Naive B cell (primary cell): ENCODE data around the gene RDX. TPM values are rescaled to one million over a fixed set of nuclear protein-coding genes. Genes with fewer than 3 reads are reported as not detected.
"Not testable (repeated sequence)": the region's sequence is repeated elsewhere in the genome, so short reads cannot be mapped to it uniquely, and the experiment has no call there.

Source experiments
- ATAC-seq, 2 donors: fragments of 150-1000 bp; cut with Tn5 transposase; 2 replicates each; pipeline ENCODE4 v1.10.0; 2021; ENCODE audit warnings: low read depth in 2 of 2, mild to moderate bottlenecking in 2 of 2, moderate library complexity in 2 of 2
- DNase-seq: peaks from one replicate; pipeline ENCODE4 v3.0.0; 2022
- H3K27ac Mint-ChIP-seq, 6 donors: one replicate each; pipeline ENCODE4 v1.8.0; 2020 to 2022; ENCODE audit warnings: mild to moderate bottlenecking in 6 of 6, mixed read lengths in 6 of 6, moderate library complexity in 5 of 6, inconsistent platforms in 2 of 6
- H3K27me3 Mint-ChIP-seq, 3 donors: one replicate each; pipeline ENCODE4 v1.8.0; 2021 to 2022; ENCODE audit warnings: mixed read lengths in 3 of 3, mild to moderate bottlenecking in 1 of 3
- H3K36me3 Mint-ChIP-seq, 2 donors: one replicate each; pipeline ENCODE4 v1.8.0; 2020 to 2022; ENCODE audit warnings: mixed read lengths in 2 of 2, inconsistent platforms in 1 of 2, mild to moderate bottlenecking in 1 of 2
- H3K4me1 Mint-ChIP-seq, 3 donors: one replicate each; pipeline ENCODE4 v1.8.0; 2020 to 2022; ENCODE audit warnings: mixed read lengths in 3 of 3, inconsistent platforms in 1 of 3, mild to moderate bottlenecking in 1 of 3, moderate library complexity in 1 of 3
- H3K4me3 Mint-ChIP-seq, 8 donors: one replicate each; pipeline ENCODE4 v1.8.0; 2020 to 2022; ENCODE audit warnings: mild to moderate bottlenecking in 8 of 8, mixed read lengths in 8 of 8, moderate library complexity in 8 of 8, inconsistent platforms in 2 of 8
- H3K9me3 Mint-ChIP-seq, 7 donors: one replicate each; pipeline ENCODE4 v1.8.0; 2020 to 2022; ENCODE audit warnings: mixed read lengths in 7 of 7, mild to moderate bottlenecking in 5 of 7, inconsistent platforms in 2 of 7, moderate library complexity in 1 of 7
- polyA plus RNA-seq, 6 donors: library from polyadenylated mRNA; unstranded; fragments of 300-500 nt; fragmentation: Illumina TruSeq; gene quantifications; one replicate each; pipeline ENCODE4 v1.2.3, GENCODE V29; 2021; ENCODE audit warnings: low read depth in 6 of 6

The RDX gene
- polyA plus RNA-seq, 6 donors from 2014 or later = 4.1 to 13.7 (median 8.9) TPM

GRCh38 chr11:110199184-110199981, 97.0 kb downstream of the RDX start:
- no peak for ATAC-seq
- Mint-ChIP-seq H3K27ac (peak overlapping the region in 1 of 6 donors; percentile 33), H3K36me3 (no peaks in the 10 kb centered on the region), H3K4me1 (peaks cover 0 to 4% (median 0%) of the 10 kb centered on the region in 3 donors), H3K9me3 (no peaks in the 10 kb centered on the region), H3K27me3 (peaks cover 33 to 43% (median 34%) of the 10 kb centered on the region in 3 donors), H3K4me3 (no peak overlapping the region)
- no peak for DNase-seq

DNA sequence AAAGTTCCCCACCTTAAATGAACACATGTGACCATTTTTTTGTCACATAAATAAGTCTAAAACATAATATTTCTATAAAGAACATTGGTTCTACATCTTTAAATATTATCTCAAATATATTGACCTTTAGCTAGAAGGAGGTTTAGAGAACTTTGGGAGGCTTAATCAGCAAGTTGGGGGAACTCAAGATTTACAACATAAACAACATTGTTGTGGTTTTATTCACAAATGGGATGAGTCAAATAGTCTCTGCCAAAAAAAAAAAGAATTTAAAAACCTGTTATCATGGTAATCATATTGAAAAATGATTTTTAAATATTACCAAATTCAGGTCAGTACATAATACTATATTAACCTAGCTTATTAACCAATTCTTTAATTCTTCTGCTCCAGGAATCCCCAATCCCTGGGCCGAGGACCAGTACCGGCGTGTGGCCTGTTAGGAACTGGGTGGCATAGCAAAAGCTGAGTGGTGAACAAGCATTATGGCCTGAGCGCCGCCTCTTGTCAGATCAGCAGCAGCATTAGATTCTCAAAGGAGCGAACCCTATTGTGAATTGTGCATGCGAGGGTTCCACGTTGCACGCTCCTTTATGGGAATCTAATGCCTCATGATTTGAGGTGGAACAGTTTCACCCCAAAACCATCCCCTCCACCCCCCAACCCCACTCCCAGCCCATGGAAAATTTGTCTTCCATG, 98.2 kb downstream of the RDX start:
- Mint-ChIP-seq H3K4me1 (peaks cover 0 to 8% (median under 1%) of the 10 kb centered on the region in 3 donors), H3K36me3 (peaks cover 0 to 5% of the 10 kb centered on the region in 2 donors), H3K9me3 (peaks cover 0 to 5% (median 2%) of the 10 kb centered on the region in 7 donors), H3K27ac (no peak overlapping the region), H3K27me3 (peaks cover 33 to 48% (median 43%) of the 10 kb centered on the region in 3 donors), H3K4me3 (no peak overlapping the region)
- ATAC-seq (no peak), DNase-seq (no peak)

DNA sequence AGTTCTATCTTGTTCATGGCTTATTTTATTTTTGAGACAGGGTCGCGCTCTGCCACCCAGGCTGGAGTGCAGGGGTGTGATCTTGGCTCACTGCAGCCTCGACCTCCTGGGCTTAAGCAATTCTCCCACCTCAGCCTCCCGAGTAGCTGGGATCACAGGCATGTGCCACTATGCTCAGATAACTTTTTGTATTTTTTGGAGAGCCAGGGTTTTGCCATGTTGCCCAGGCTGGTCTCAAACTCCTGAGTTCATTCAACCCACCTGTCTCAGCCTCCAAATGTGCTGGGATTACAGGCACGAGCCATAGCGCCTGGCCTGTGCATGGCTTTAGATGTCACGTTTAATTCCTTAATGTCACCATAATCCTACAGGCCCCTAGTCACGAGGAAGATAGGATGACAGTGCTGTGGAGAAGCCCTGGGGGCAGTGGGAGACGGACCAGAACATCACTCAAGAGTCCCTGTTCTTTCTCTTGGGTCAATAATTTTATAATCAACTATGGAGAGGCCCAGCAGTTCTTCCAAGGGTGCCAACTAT, 99.5 kb downstream of the RDX start:
- H3K4me3 Mint-ChIP-seq = no peak overlapping the region
- ATAC-seq (no peak), DNase-seq (no peak)
- H3K27ac Mint-ChIP-seq = no peak overlapping the region
- H3K9me3 Mint-ChIP-seq = peaks cover 0 to 17% (median 11%) of the 10 kb centered on the region in 7 donors
- peaks cover 33 to 47% (median 44%) of the 10 kb centered on the region in 3 donors for H3K27me3 Mint-ChIP-seq
- H3K36me3 Mint-ChIP-seq = peaks cover 0 to 9% of the 10 kb centered on the region in 2 donors
- peaks cover 7 to 17% (median 13%) of the 10 kb centered on the region in 3 donors for H3K4me1 Mint-ChIP-seq

DNA sequence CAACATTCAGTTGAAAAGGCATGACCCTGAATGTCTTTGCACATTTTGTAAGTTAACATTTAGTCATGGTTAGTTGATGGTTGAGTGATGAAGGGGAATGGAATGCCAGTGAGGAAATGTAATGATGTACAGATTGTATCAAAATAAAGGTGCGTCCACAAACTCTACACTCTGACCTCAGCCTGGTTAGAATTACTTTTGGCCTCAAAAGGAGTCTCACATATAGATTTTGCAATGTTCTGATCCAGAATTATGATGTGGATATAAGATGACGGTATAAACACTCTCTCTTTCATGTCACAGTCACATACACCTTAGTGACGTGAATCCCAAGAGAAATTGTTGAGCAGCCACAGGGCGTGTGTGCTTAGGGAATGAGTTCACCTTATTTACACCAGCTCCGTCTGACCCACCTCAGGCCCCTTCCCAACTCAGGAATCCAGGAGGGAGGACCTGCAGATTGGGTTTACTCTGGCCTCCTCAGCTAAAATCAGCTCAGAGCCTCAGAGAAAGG, 100.1 kb downstream of the RDX start:
- Mint-ChIP-seq H3K27ac (no peak overlapping the region), H3K9me3 (peaks cover 0 to 24% (median 11%) of the 10 kb centered on the region in 7 donors), H3K4me1 (peaks cover 7 to 16% (median 14%) of the 10 kb centered on the region in 3 donors), H3K27me3 (peaks cover 28 to 46% (median 43%) of the 10 kb centered on the region in 3 donors), H3K4me3 (no peak overlapping the region), H3K36me3 (peaks cover 0 to 10% of the 10 kb centered on the region in 2 donors)
- DNase-seq (no peak), ATAC-seq (no peak)

GRCh38 chr11:110194211-110194766, 102.1 kb downstream of the RDX start:
- Mint-ChIP-seq H3K27me3 (peaks cover 44 to 58% (median 50%) of the 10 kb centered on the region in 3 donors), H3K4me1 (peaks cover 7 to 22% (median 16%) of the 10 kb centered on the region in 3 donors), H3K9me3 (peaks cover 5 to 32% (median 12%) of the 10 kb centered on the region in 7 donors), H3K27ac (peak overlapping the region in 1 of 6 donors; percentile 54), H3K36me3 (peaks cover 0 to 18% of the 10 kb centered on the region in 2 donors)
- not testable (repeated sequence) for DNase-seq, H3K4me3 Mint-ChIP-seq, ATAC-seq

DNA sequence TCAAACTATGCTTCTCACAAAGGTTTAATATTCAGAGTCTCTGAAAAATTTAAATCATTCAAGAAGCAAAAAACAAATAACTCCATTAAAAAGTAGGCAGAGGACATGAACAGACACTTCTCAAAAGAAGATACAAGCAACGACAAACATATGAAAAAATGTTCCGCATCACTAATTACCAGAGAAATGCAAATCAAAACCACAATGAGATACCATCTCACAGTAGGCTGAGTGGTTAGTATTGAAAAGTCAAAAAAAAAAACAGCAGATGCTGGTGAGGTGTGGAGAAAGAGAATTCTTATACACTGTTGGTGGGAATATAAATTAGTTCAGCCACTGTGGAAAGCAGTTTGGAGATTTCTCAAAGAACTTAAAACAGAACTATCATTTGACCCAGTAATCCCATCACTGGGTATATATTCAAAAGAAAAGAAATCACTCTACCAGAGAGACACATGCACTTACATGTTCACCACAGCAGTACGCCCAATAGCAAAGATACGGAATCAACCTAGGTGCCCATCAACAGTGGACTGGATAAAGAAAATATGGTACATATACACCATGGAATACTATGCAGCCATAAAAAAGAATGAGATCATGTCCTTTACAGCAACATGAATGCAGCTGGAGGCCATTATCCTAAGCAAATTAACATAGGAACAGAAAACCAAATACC, 103.7 kb downstream of the RDX start:
- ATAC-seq = peak; percentile 83 to 86
- DNase-seq = peak; percentile 42
- peaks cover 7 to 22% (median 16%) of the 10 kb centered on the region in 3 donors for H3K4me1 Mint-ChIP-seq
- H3K4me3 Mint-ChIP-seq = peak overlapping the region in 1 of 8 donors; percentile 44
- peaks cover 5 to 32% (median 12%) of the 10 kb centered on the region in 7 donors for H3K9me3 Mint-ChIP-seq
- H3K36me3 Mint-ChIP-seq = peaks cover 0 to 18% of the 10 kb centered on the region in 2 donors
- H3K27me3 Mint-ChIP-seq = peaks cover 53 to 67% (median 58%) of the 10 kb centered on the region in 3 donors
- H3K27ac Mint-ChIP-seq = peak overlapping the region in 1 of 6 donors; percentile 33

GRCh38 chr11:110190885-110191284, 105.5 kb downstream of the RDX start:
- H3K9me3 Mint-ChIP-seq = peaks cover 5 to 32% (median 12%) of the 10 kb centered on the region in 7 donors
- H3K4me1 Mint-ChIP-seq = peaks cover 7 to 22% (median 18%) of the 10 kb centered on the region in 3 donors
- H3K27me3 Mint-ChIP-seq = peaks cover 46 to 72% (median 54%) of the 10 kb centered on the region in 3 donors
- DNase-seq (no peak), ATAC-seq (no peak)
- H3K4me3 Mint-ChIP-seq = no peak overlapping the region
- H3K36me3 Mint-ChIP-seq = peaks cover 0 to 18% of the 10 kb centered on the region in 2 donors
- no peak overlapping the region for H3K27ac Mint-ChIP-seq

DNA sequence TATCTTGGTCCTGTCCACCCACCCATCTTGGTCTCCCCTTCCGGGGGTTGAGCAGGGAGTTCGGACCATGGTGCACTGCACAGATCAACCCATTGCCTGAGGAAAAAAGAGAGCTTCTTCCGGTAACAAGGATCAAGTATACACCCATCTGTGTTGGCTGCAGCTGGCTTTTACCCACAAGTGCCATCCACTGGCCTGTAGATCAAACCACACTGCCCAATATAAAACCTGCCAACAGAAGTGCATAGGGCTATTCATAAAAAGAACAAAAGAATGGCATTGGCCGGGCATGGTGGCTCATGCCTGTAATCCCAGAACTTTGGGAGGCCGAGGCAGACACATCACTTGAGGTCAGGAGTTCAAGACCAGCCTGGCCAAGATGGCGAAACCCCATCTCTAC, 108.7 kb downstream of the RDX start:
- DNase-seq (no peak), ATAC-seq (no peak)
- H3K36me3 Mint-ChIP-seq = peaks cover 0 to 8% of the 10 kb centered on the region in 2 donors
- H3K4me3 Mint-ChIP-seq = no peak overlapping the region
- H3K9me3 Mint-ChIP-seq = peaks cover 4 to 22% (median 8%) of the 10 kb centered on the region in 7 donors
- H3K27ac Mint-ChIP-seq = no peak overlapping the region
- H3K27me3 Mint-ChIP-seq = peaks cover 45 to 63% (median 57%) of the 10 kb centered on the region in 3 donors
- peaks cover 5 to 16% (median 10%) of the 10 kb centered on the region in 3 donors for H3K4me1 Mint-ChIP-seq

GRCh38 chr11:110186867-110187266, 109.5 kb downstream of the RDX start:
- no peak for ATAC-seq
- no peak for DNase-seq
- H3K4me3 Mint-ChIP-seq = no peak overlapping the region
- peaks cover 0 to 8% of the 10 kb centered on the region in 2 donors for H3K36me3 Mint-ChIP-seq
- H3K9me3 Mint-ChIP-seq = peaks cover under 1 to 14% (median 6%) of the 10 kb centered on the region in 7 donors
- peaks cover 45 to 69% (median 62%) of the 10 kb centered on the region in 3 donors for H3K27me3 Mint-ChIP-seq
- no peak overlapping the region for H3K27ac Mint-ChIP-seq
- H3K4me1 Mint-ChIP-seq = peaks cover 0 to 8% (median 6%) of the 10 kb centered on the region in 3 donors

GRCh38 chr11:110186456-110186855, 110.0 kb downstream of the RDX start:
- Mint-ChIP-seq H3K27ac (no peak overlapping the region), H3K27me3 (peaks cover 46 to 71% (median 62%) of the 10 kb centered on the region in 3 donors), H3K36me3 (peaks cover 0 to 8% of the 10 kb centered on the region in 2 donors), H3K4me1 (peaks cover 0 to 6% (median 6%) of the 10 kb centered on the region in 3 donors), H3K9me3 (peaks cover 0 to 9% (median 4%) of the 10 kb centered on the region in 7 donors), H3K4me3 (no peak overlapping the region)
- DNase-seq (no peak), ATAC-seq (no peak)

GRCh38 chr11:110185599-110185998, 110.8 kb downstream of the RDX start:
- ATAC-seq (no peak), DNase-seq (no peak)
- Mint-ChIP-seq H3K27me3 (peaks cover 46 to 71% (median 54%) of the 10 kb centered on the region in 3 donors), H3K9me3 (peaks cover 0 to 2% (median 0%) of the 10 kb centered on the region in 7 donors), H3K27ac (no peak overlapping the region), H3K36me3 (peaks cover 0 to under 1% of the 10 kb centered on the region in 2 donors), H3K4me1 (peaks cover 0 to 3% (median 0%) of the 10 kb centered on the region in 3 donors), H3K4me3 (no peak overlapping the region)

- Mint-ChIP-seq H3K4me1 (peaks cover 0 to 2% (median 0%) of the 10 kb centered on the region in 3 donors), H3K27me3 (peaks cover 41 to 70% (median 49%) of the 10 kb centered on the region in 3 donors), H3K9me3 (no peaks in the 10 kb centered on the region), H3K36me3 (no peaks in the 10 kb centered on the region), H3K4me3 (no peak overlapping the region), H3K27ac (no peak overlapping the region)
- ATAC-seq (no peak), DNase-seq (no peak)
Observed at GRCh38 chr11:110185121-110185591, 111.3 kb downstream of the RDX start.
